ENCODE data around the gene ZNF598.

ZNF598 gene

DNA sequence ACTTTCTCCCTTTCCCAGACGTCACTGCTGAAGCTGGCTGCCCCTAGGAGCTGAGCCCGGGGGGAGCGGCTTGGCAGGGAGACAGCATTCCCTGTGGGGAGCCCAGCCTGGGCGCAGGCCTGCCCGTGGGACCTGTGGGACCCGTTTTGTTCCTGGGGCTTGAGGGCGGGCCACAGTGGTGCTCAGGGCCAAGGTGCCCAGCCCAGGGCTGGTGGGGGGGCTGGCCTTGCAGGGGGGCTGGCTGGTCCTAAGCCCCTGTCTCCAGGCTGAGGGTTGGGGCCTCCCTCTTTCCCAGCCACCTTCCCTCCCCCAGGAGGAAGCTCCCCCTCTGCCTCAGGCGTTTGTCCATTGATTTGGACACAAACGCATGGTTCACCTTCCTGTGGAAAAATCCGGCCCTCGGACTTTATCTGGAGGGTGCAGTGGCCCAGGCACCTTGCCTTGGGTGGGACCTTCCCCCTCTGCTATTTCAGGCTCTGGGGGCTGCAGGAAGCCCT lies 21.5 kb upstream of the ZNF598 start:
- H3K27ac ChIP-seq (ENCODE audit: low read length): no peak overlapping the region
- no peaks in the 10 kb centered on the region for H3K9me3 ChIP-seq (ENCODE audit: insufficient read depth, low read depth, low read length)
- no peak overlapping the region for H3K9ac ChIP-seq (ENCODE audit: low read depth, low read length)
- H3K4me1 ChIP-seq (ENCODE audit: insufficient read depth, low read length): no peaks in the 10 kb centered on the region
- no peaks in the 10 kb centered on the region for H3K36me3 ChIP-seq (ENCODE audit: insufficient read depth, low read depth, low read length)
- H3K27me3 ChIP-seq (ENCODE audit: insufficient read depth, low read length): peaks cover 22% of the 10 kb centered on the region
- H3K4me3 ChIP-seq (ENCODE audit: low read length): no peak overlapping the region

DNA sequence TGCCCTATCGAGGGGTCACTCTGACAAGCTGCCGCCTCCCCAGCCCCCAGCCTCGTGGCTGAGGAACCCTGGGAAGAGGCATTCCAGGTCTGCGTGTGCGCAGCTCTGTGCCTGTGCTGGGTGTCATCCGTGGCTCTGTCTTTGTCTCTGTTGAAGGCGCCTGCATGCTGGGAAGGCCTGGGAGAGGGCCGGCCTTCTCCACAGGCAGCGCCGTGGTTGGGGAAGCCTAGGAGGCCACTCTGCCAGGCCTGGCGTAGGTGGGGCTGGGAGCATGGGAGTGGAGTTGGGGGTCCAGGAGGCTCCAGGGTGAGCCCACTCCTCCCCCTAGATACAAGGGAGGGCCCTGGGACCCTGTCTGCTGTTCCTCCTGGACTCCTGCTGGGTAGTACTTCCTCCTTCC lies 20.4 kb upstream of the ZNF598 start:
- Histone ChIP-seq H3K4me3 (ENCODE audit: low read length) (no peak overlapping the region), H3K27me3 (ENCODE audit: insufficient read depth, low read length) (peaks cover 31% of the 10 kb centered on the region), H3K4me1 (ENCODE audit: insufficient read depth, low read length) (no peaks in the 10 kb centered on the region), H3K36me3 (ENCODE audit: insufficient read depth, low read depth, low read length) (no peaks in the 10 kb centered on the region), H3K9ac (ENCODE audit: low read depth, low read length) (no peak overlapping the region), H3K9me3 (ENCODE audit: insufficient read depth, low read depth, low read length) (no peaks in the 10 kb centered on the region), H3K27ac (ENCODE audit: low read length) (no peak overlapping the region)

DNA sequence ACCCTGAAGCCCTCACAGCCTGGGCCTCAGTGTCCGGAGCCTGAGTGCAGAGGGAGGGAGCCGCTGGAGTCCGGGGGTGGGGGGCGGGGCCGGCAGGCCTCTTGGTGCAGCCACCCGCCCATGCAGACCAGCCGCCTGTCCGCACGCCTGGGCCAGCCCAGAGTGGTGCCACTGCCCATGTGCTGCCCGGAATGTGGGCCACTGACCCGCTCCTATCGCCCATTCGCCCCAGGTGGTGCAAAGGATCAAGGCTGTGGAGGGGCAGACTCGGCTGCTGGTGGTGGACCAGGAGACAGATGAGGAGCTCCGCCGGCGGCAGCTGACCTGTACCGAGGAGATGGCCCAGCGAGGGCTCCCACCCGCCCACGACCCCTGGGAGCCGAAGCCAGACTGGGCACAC lies 19.7 kb upstream of the ZNF598 start:
- Histone ChIP-seq H3K27me3 (ENCODE audit: insufficient read depth, low read length) (peaks cover 35% of the 10 kb centered on the region), H3K27ac (ENCODE audit: low read length) (no peak overlapping the region), H3K9me3 (ENCODE audit: insufficient read depth, low read depth, low read length) (no peaks in the 10 kb centered on the region), H3K36me3 (ENCODE audit: insufficient read depth, low read depth, low read length) (no peaks in the 10 kb centered on the region), H3K4me1 (ENCODE audit: insufficient read depth, low read length) (no peaks in the 10 kb centered on the region), H3K9ac (ENCODE audit: low read depth, low read length) (no peak overlapping the region), H3K4me3 (ENCODE audit: low read length) (no peak overlapping the region)

DNA sequence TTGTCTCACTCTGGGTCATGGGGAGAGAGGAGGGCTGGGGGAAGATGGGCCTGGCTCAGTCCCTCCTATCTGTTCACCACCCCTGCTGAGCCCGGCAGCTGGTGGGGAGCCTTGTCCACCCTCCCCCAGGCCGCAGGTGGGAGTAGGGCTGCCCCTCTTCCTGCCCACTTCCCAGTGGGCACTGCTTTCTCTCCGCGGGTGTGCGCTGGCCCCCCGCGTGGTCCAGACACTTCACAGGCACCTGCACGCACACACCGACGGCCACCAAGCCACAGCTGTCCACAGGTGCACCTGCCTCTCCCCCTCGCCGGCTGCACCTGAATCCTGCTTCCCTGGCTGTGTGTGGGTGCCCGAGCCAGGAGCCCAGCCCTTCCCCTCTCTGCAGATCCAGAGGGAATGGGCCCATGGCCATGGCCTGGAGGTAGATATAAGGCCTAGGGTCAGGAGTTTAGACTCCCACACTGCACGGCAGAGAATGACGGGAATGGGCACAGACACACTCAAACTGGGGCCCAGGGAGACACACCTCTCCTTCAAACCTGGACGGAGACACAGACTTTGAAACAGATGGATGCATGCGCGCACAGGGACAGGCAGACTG lies 19.1 kb upstream of the ZNF598 start:
- H3K4me3 ChIP-seq (ENCODE audit: low read length): no peak overlapping the region
- peaks cover 42% of the 10 kb centered on the region for H3K27me3 ChIP-seq (ENCODE audit: insufficient read depth, low read length)

DNA sequence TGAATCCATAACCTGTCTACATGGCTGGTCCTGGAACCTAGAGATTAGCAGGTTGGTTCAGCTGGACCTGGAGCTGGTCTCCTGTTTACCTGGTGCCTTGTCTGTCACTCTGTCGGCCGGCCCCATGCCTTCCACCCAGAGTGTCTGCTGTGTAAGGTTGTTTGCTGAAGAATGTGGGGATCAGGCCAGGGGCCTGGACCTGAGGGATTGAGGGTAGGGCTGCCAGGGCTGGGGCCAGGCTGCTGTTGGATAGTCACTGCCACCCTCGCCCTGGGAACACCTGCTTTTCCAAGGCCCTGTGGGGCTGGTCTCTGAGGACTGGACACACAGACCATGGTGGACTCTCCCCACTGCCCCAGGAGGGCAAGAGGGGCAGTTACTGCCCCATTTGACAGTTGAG lies 18.5 kb upstream of the ZNF598 start:
- Histone ChIP-seq H3K4me1 (ENCODE audit: insufficient read depth, low read length) (no peaks in the 10 kb centered on the region; the same call in 1 of the 2 replicates), H3K27ac (ENCODE audit: low read length) (no peak overlapping the region), H3K9ac (ENCODE audit: low read depth, low read length) (no peak overlapping the region), H3K4me3 (ENCODE audit: low read length) (no peak overlapping the region), H3K9me3 (ENCODE audit: insufficient read depth, low read depth, low read length) (no peaks in the 10 kb centered on the region), H3K36me3 (ENCODE audit: insufficient read depth, low read depth, low read length) (no peaks in the 10 kb centered on the region), H3K27me3 (ENCODE audit: insufficient read depth, low read length) (peaks cover 43% of the 10 kb centered on the region)

More for the DNA sequence above, 19.1 kb upstream of the ZNF598 start:
- H3K9ac ChIP-seq (ENCODE audit: low read depth, low read length): no peak overlapping the region
- H3K27ac ChIP-seq (ENCODE audit: low read length): no peak overlapping the region
- H3K9me3 ChIP-seq (ENCODE audit: insufficient read depth, low read depth, low read length): no peaks in the 10 kb centered on the region
- no peaks in the 10 kb centered on the region; the same call in 1 of the 2 replicates for H3K4me1 ChIP-seq (ENCODE audit: insufficient read depth, low read length)
- no peaks in the 10 kb centered on the region for H3K36me3 ChIP-seq (ENCODE audit: insufficient read depth, low read depth, low read length)

DNA sequence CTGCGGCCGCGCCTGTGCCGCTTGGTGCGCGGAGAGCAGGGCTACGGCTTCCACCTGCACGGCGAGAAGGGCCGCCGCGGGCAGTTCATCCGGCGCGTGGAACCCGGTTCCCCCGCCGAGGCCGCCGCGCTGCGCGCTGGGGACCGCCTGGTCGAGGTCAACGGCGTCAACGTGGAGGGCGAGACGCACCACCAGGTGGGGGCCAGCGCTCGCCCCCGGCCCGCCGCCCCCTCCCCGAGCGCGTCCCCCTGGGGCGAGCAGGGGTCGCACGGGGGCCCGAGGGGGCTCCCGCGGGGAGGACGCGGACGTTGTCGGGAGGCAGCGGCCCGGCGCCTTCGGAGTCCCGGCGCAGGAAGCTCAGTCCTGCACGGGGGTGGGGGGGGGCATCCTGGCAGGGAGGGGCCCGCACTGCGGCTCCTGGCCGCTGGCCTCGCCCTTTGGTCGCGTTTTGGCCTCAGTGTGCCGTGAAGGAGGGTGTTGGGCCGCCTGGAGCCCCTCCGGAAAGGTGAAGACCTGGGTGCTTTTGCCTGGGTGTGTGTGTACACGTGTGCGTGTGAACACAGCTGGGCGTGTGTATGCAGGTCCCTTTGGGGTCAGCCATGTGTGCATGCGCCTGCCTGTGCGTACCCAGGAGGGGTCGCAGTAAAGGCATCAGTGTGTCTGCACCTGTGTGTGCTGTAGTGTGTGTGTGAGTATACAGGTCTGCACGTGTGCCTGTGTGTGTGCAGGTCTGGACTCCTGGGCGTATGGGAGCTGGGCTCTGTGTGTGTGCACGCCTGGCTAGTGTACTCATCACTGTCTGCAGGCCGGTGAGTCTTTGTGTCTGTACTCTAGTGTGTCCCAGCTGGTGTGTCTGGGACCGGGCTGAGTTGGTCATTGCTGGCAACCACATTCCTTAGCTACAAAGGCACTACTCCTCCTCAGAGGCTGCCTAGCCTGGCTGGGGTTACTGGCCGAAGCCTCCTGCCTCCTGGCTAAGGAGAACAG lies 17.7 kb upstream of the ZNF598 start:
- Histone ChIP-seq H3K4me1 (ENCODE audit: insufficient read depth, low read length) (no peaks in the 10 kb centered on the region; the same call in 1 of the 2 replicates), H3K9me3 (ENCODE audit: insufficient read depth, low read depth, low read length) (no peaks in the 10 kb centered on the region), H3K4me3 (ENCODE audit: low read length) (peak overlapping the region; percentile 60), H3K27me3 (ENCODE audit: insufficient read depth, low read length) (peaks cover 49% of the 10 kb centered on the region), H3K9ac (ENCODE audit: low read depth, low read length) (no peak overlapping the region), H3K36me3 (ENCODE audit: insufficient read depth, low read depth, low read length) (no peaks in the 10 kb centered on the region), H3K27ac (ENCODE audit: low read length) (no peak overlapping the region)

DNA sequence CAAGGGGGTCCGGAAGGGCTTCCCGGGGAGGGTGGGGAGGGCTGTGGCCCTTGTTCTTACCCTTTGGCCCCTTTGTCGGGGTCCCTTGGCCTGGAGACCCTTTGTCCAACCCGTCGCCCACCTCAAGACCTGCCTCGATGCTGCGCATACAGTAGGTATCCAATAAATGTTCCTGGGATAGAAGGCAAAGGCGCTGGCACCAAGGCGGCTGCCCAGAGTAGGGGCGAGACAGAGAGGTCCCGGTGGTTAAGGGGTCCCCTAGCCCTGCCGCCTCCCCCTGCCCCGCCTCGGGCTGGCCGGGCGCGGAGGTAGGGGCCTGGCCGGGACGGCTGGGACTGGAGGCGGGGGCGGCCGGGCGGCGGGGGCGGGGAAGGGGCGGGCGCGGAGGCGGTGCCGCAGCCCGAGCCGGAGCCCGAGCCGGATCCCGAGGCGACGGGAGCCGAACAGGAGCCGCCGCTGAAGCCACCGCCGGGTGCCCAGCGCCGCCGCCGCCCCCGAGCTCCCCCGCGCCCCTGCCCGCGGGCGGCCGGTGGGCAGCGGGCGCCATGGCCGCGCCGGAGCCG lies 16.9 kb upstream of the ZNF598 start, which contains the start of gene NHERF2:
Gene NHERF2 (plus strand): TSS at position 442 of the 563 bp plus-strand sequence. CDS start 104 bp downstream, at position 546.
- Histone ChIP-seq H3K9me3 (ENCODE audit: insufficient read depth, low read depth, low read length) (no peaks in the 10 kb centered on the region), H3K36me3 (ENCODE audit: insufficient read depth, low read depth, low read length) (no peaks in the 10 kb centered on the region), H3K27ac (ENCODE audit: low read length) (no peak within 1 kb of the TSS), H3K27me3 (ENCODE audit: insufficient read depth, low read length) (peaks cover 56% of the 10 kb centered on the region), H3K9ac (ENCODE audit: low read depth, low read length) (no peak within 1 kb of the TSS), H3K4me3 (ENCODE audit: low read length) (peak within 1 kb of the TSS; percentile 60), H3K4me1 (ENCODE audit: insufficient read depth, low read length) (no peaks in the 10 kb centered on the region; the same call in 1 of the 2 replicates)

DNA sequence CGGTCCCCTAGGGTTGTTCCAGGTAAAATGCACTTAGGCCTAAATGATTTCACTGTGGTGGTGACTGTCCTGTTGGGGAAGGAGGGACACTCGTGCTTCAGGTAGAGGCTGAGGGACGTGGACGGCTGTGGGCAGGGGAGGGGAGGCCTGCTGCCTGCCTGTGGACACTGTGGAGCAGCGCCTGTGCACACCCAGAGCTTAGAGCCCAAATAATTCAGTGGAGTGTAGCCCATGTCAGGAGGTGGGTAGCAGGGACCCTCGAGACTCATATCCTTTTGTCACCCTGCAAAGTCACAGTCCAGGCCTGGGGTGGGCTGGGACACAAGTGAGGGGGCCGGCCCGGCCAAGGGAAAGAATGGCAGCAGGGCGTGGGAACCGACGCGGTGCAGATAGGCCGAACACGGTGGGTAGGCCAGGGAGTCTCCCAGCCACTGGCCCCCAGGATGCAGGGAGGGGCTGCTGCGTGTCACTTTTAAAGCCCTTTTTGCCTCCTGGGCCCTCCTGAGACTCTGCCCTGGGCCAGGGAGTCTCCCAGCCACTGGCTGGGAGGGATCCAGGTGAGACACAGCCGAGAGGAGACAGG lies 16.3 kb upstream of the ZNF598 start:
- no peak overlapping the region for H3K27ac ChIP-seq (ENCODE audit: low read length)
- H3K9ac ChIP-seq (ENCODE audit: low read depth, low read length): no peak overlapping the region
- H3K4me3 ChIP-seq (ENCODE audit: low read length): no peak overlapping the region; the same call in 1 of the 2 replicates
- H3K27me3 ChIP-seq (ENCODE audit: insufficient read depth, low read length): peaks cover 62% of the 10 kb centered on the region
- no peaks in the 10 kb centered on the region for H3K9me3 ChIP-seq (ENCODE audit: insufficient read depth, low read depth, low read length)
- H3K36me3 ChIP-seq (ENCODE audit: insufficient read depth, low read depth, low read length): no peaks in the 10 kb centered on the region
- no peaks in the 10 kb centered on the region; the same call in 1 of the 2 replicates for H3K4me1 ChIP-seq (ENCODE audit: insufficient read depth, low read length)

DNA sequence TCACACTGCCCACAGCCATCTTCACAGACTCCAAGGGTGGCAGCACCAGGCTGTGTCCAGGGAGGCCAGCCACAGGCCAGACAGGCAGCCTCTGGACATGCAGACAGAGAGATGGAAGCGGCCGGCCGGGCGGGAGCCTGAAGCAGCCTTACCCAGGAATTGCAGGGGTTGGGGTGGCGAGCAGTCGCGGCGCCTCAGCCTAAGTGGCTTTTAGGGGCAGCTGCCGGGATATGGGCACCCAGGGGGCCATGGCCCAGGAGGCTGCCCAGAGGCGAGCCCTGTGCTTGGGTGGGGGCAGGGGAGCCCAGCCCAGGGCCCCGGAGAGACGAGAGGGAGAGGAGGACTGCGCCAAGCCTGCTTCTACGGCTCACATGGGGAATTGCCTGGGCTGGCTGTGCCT lies 15.6 kb upstream of the ZNF598 start:
- no peak overlapping the region for H3K4me3 ChIP-seq (ENCODE audit: low read length)
- H3K36me3 ChIP-seq (ENCODE audit: insufficient read depth, low read depth, low read length): no peaks in the 10 kb centered on the region
- H3K9me3 ChIP-seq (ENCODE audit: insufficient read depth, low read depth, low read length): no peaks in the 10 kb centered on the region
- no peaks in the 10 kb centered on the region; the same call in 1 of the 2 replicates for H3K4me1 ChIP-seq (ENCODE audit: insufficient read depth, low read length)
- no peak overlapping the region for H3K27ac ChIP-seq (ENCODE audit: low read length)
- no peak overlapping the region for H3K9ac ChIP-seq (ENCODE audit: low read depth, low read length)
- peaks cover 69% of the 10 kb centered on the region for H3K27me3 ChIP-seq (ENCODE audit: insufficient read depth, low read length)

DNA sequence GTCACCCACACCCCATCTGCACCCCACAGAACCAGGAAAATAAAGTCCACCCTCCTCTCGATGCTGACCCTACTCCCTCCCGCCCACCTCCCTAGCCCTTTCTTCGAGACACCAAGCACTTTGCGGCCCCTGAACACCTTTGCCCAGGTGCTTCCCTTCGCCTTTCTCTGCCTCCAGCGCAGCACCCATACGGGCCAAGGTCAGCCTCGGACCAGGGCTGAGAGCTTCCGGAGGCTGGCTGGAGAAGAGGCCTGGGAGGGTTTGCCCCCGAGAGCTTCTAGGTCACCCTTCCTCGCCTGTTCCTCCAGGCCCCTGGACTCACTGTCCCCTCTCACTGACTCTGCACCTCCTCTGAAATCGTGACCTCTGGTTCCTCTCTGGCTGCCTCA lies 14.4 kb upstream of the ZNF598 start:
- Histone ChIP-seq H3K4me3 (ENCODE audit: low read length) (peak overlapping the region; percentile 66; the same call in 1 of the 2 replicates), H3K27ac (ENCODE audit: low read length) (no peak overlapping the region), H3K36me3 (ENCODE audit: insufficient read depth, low read depth, low read length) (no peaks in the 10 kb centered on the region), H3K9me3 (ENCODE audit: insufficient read depth, low read depth, low read length) (no peaks in the 10 kb centered on the region), H3K4me1 (ENCODE audit: insufficient read depth, low read length) (no peaks in the 10 kb centered on the region; the same call in 1 of the 2 replicates), H3K27me3 (ENCODE audit: insufficient read depth, low read length) (peaks cover 81% of the 10 kb centered on the region), H3K9ac (ENCODE audit: low read depth, low read length) (no peak overlapping the region)
